Measurements from ENCODE around the gene EMP3.

- no peak for TF ChIP-seq CTCF (IDR thresholded peaks at IDR 0.05)
- no peak for TF ChIP-seq POLR2A (IDR thresholded peaks at IDR 0.05)
These were observed 20.8 kb downstream of the EMP3 start for GRCh38 chr19:48346191-48346590.

Measured in vagina (tissue), 2 donors.